Measurements from ENCODE around the gene ZSCAN22. TPM values are rescaled to one million over a fixed set of nuclear protein-coding genes. Genes with fewer than 3 reads are reported as not detected.

The ZSCAN22 gene
- total and polyA plus RNA-seq, 2 donors (not counting 3 experiments of a cell fraction or from before 2014, with no cell fraction given): 3.6 to 3.7 TPM

- Histone ChIP-seq H3K9me1 (replicated peaks; ENCODE audit: control insufficient read depth, extremely low read depth, insufficient read depth, low read length) (no peaks in the 10 kb centered on the region), H3K9ac (replicated peaks; ENCODE audit: extremely low read depth, insufficient read depth, low read length) (no peak overlapping the region), H4K20me1 (replicated peaks; ENCODE audit: control insufficient read depth, extremely low read depth, insufficient read depth, low read length) (no peaks in the 10 kb centered on the region), H3K4me2 (ENCODE audit: insufficient read depth, low read length) (no peak overlapping the region), H3K27me3 (ENCODE audit: control insufficient read depth in 2 of 2, insufficient read depth in 2 of 2, low read length in 2 of 2) (peaks cover 33 to 39% of the 10 kb centered on the region in 2 experiments), H2AFZ (ENCODE audit: low read depth, low read length) (no peak overlapping the region), H3K9me3 (replicated peaks; ENCODE audit: control insufficient read depth, insufficient read depth, low read length) (no peaks in the 10 kb centered on the region), H3K4me1 (ENCODE audit: control insufficient read depth, extremely low read depth, insufficient read depth, low read length) (peaks cover 10% of the 10 kb centered on the region), H3K27ac (ENCODE audit: insufficient read depth, low read depth, low read length) (no peak overlapping the region), H3K36me3 (ENCODE audit: control insufficient read depth in 2 of 2, extremely low read depth in 1 of 2, insufficient read depth in 2 of 2, low read length in 2 of 2) (no peaks in the 10 kb centered on the region), H3K4me3 (replicated peaks in 1 of 3; ENCODE audit: insufficient read depth in 1 of 3, low read depth in 1 of 3, low read length in 3 of 3) (no peak overlapping the region), H3K79me2 (ENCODE audit: control insufficient read depth, insufficient read depth, low read length) (no peaks in the 10 kb centered on the region)
- POLR2A ChIA-PET: no interaction called here
- DNase-seq (ENCODE audit: low read depth, low spot score) (no peak), FAIRE-seq (no peak)
- CTCF ChIA-PET: no interaction called here
- intact Hi-C loops (cut with micrococcal nuclease) (no loop called here), dilution Hi-C loops (cut with MboI; ENCODE audit: extremely low pct_ligation_motif_present, low sequenced_read_pairs) (no loop called here)
- TF ChIP-seq GATA2 (IDR thresholded peaks at IDR 0.05; ENCODE audit: insufficient read depth, insufficient read length, low read depth, low read length) (no peak), FOS (IDR thresholded peaks at IDR 0.05; ENCODE audit: borderline replicate concordance, insufficient read depth, low read length) (no peak), POLR2A (IDR thresholded peaks at IDR 0.05; ENCODE audit: low read depth, low read length) (no peak), JUN (IDR thresholded peaks at IDR 0.05; ENCODE audit: borderline replicate concordance, insufficient read depth, insufficient read length, low read depth) (no peak), MAX (IDR thresholded peaks at IDR 0.05; ENCODE audit: insufficient read depth, insufficient read length) (no peak), MYC (IDR thresholded peaks at IDR 0.05; ENCODE audit: low read depth, low read length) (no peak), POLR2AphosphoS5 (IDR thresholded peaks at IDR 0.05; ENCODE audit: insufficient read depth, low read depth, low read length) (no peak), CTCF (IDR thresholded peaks at IDR 0.05; ENCODE audit: extremely low read depth in 1 of 2, insufficient read depth in 1 of 2, low read depth in 1 of 2, low read length in 2 of 2) (no peak), EZH2 (IDR thresholded peaks at IDR 0.05; ENCODE audit: borderline replicate concordance, low read depth, low read length, severe bottlenecking) (no peak)
- BruUV-seq (replicated peaks): no TSS peak
Observed at GRCh38 chr19:58354478-58355030, 27.8 kb downstream of the ZSCAN22 start.
